LoVo (cell line): ENCODE measurements around the gene MYCT1.

Source experiments
- DNase-seq: peaks from one replicate; pipeline ENCODE4 v3.0.0-alpha.2; 2016; ENCODE audit warnings: low spot score

MYCT1 gene

DNA sequence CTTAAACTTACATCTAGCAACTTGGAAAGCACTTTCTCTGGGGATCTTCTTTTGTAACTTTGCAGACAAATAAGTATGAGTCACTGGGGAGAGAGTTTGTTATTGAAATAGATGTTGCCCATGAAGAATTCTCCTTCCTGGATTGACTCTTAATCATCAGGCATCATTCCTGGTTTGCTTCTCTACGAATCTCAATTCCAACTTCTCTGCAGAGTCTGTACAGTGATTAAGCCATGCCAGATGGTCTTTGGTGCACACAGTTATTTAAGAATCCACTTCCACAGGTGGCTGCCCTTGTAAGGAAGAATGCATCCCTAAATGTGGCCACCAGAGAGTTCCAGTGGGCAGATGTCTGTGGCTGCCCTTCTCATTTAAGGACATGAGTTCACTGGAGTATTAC lies 25.7 kb downstream of the MYCT1 start:
- no peak for DNase-seq

DNA sequence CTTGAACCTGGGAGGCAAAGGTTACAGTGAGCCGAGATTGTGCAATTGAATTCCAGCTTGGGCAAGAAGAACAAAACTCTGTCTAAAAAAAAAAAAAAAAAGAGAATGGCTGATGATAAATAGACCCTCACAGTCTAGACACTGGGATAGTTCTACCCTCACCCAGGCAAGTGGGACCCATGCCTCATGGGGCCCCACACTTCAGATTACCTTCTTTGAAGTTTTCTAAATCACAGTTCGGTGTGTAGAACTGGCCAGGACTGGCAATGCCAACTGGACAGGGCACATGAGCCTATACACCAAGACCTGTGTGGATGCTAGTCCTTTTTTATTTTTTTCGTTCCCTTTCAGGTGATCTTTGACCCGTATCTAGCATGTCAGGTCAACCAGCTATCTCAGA lies 28.6 kb downstream of the MYCT1 start:
- DNase-seq, result no peak

DNA sequence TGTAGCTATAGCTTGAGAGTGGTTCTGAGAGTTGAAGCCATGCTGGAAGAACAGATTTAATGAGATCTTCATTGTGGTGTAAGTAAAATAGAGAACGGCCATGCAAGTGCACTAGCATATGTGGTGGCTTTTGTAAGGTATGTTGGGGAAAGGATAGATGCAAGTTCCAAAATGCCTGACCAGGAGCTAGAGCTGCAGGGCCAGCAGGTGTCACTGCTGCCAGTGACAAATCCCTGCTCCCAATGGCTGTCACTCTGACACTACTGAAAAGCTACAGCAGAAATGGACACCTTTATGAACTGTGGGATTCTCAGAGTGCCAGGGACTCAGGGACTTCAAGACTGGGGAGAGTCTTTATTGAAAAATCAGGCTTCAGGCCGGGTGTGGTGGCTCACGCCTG lies 29.8 kb downstream of the MYCT1 start:
- no peak for DNase-seq

DNA sequence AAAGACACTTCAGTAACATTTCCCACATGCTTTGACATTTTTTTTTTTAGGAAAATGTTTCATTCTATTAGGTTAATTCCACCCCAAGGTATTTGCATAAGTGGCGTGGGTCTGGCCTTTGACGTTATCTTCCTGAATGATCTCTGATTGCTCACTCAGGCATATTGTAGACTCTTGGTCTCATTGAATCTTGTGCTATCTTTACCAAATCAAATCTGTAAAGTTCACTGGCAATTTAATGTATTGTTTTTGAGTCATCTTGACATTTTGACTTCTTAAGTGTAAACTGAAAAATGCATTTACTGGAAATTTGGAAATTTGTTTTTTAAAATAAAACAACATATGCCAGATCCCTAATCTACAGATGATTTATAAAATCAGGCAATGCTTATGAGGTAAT lies 36.9 kb downstream of the MYCT1 start:
- DNase-seq, result no peak

DNA sequence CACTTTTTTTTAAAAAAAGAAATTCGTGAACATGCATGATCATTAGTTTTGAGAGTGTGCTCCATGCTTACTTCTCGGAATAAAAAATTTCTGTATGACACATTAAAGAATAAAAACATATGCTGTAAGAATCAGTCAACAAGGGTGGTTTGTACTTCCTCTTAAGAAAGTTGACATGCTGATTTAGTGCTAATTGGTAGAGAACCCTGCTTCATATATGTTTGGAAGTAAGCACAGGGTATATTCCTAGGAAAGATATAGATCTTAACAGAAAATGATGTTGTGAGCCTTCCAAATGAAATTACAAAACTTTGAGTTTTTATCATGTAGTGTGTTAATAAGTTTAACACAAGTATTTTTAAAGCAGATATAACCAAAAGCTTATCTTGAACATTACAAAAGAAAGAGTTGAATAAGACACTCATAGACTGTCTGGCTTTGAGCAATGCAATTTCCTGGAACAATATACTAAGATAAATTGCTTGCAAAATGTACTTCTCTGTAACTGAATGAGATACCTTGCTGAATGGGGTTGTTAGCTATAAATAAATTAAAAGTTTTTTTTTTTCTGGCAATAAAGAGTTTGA lies 39.1 kb downstream of the MYCT1 start:
- DNase-seq, result no peak

DNA sequence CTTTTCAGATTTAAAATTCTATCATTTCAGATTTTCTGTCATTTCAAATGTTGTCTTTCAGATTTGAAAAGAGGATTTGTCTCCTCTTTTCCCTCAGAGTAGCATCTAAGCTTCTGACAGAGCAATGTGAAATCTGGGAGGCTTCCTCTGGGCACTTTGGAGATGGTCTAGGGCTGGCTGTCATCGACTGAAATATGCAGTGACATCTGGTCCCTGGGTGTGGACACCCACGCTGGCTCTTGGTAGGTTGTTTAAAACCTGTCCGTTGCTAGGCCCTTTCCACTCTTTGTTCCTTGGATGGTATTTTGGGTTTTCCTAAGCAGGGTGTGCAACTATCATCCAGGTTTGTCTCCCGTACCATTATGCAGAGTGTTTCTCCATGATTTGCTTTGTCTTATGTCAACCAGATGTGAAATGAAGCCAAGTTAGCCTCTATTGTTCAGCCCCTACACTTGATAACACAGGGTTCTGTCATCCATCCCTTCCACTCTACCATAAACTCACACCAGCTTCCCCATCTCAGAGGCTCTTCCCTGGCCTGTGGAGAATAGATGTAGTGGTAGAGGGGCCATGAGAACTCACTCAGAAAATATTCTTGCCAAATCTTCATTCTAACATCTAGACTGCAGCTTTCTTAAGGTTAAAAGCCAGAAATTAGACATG lies 47.9 kb downstream of the MYCT1 start:
- DNase-seq, result no peak

DNA sequence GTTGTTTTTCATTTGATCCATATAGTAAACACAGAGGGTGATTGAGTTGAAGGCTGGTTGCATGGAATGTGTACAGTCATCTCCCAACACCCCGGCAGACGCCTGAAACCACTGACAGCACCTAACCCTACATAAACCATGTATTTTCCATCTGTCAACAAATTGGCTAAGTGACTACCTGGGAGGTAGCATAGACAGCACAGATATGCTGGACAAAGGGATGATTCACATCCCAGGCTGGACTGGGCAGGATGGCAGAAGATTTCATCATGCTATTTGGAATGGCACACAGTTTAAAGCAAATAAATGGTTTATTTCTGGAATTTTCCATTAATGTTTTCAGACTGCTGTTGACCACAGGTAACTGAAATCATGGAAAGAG lies 48.5 kb downstream of the MYCT1 start:
- peak; percentile 8 for DNase-seq

DNA sequence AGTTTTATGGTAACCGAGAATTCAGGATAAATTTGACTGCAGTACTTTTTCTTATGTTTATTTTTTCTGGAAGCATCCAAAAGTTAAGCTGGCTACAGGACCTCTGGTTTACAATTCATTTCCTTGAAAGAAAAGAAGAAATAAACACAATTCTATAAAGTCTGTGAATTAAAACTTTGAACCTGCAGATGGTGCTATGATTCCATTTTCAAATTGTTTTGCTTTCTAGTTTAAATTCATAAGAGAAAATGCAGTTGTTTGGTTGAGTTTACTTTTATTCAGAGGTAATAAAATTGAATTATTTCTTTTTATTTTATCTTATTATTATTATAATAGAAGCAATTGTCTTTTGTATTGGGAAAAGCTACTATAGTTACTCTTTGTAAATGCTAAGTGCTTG lies 51.1 kb downstream of the MYCT1 start:
- DNase-seq, result peak; percentile 7

DNA sequence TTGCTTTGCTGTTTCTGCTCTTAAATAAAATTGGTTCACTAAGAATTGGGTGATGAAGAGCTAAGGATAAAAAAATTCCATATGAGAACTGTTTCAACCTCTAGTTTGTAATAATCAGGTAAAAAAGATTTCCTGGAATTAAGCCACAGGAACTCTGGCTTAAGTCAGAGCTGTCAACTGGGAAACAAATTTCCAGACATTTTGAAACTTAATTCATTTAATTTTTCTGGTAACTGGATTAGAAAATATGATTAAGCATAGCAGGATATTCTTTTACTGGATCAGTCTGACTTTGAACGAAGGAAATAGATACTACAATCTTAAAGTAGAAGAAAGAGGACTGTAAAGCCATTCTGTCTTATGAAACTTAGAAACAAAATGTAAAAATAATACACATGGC lies 51.6 kb downstream of the MYCT1 start:
- DNase-seq, result no peak

DNA sequence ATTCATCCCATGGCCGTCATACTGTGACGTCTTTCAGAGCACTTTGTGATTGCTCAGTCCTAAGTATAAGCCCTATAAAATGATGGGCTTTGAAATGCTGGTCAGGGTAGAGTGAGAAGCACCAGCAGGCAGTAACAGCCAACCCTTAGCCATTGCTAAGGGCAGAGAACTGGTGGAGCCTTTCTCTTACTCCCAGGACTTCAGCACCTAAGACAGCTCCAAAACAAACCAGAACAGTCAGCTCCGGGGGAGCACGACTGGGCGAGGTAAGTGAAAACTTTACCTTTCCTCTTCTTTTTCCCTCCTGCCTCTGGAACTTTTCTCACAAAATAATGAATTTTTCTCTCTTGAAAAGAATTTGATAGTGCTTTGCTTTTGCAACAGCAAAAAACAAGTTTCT lies 53.0 kb downstream of the MYCT1 start, which contains the start of gene VIP:
Gene VIP (plus strand): TSS at position 104 of the 400 bp plus-strand sequence. CDS start 1,381 bp downstream, outside the sequence.
- peak; percentile 10 for DNase-seq

DNA sequence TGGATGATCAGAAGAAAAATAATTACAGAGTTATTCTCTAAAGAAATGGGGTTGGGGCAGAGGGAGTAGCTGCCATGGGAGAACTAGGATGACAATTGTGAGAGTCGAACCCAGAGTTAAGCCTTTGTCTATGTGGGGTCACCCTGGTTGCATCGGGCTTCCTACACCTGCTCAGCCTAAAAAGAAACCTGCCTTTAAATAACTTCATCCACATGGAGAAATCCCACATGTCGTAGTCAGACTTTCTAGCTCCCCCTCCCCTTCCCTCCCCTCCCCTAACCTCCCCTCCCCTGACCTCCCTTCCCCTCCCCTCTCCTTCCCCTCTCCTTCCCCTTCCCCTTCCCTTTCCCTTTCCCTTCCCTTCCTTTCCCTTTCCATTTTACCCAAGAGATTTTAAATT lies 67.6 kb downstream of the MYCT1 start:
- DNase-seq, result no peak

DNA sequence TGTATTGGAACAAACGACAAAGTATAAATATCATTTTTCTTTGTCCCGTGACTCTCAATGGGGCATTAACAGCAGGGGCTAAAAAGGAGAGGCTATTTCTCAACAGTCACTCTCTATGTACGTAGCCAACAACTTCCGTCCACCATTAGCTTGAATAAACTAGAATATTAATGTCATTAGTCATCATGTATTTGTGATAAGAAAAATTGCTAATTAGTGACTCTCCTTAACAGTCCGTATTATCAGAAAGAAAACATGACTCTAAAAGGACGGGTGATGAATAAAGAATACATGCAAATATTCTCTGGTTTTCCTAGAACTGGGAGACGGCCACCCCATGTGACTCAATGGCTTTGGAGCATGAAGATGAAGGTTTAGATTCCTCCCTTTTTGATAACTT lies 71.5 kb downstream of the MYCT1 start:
- DNase-seq, result no peak

DNA sequence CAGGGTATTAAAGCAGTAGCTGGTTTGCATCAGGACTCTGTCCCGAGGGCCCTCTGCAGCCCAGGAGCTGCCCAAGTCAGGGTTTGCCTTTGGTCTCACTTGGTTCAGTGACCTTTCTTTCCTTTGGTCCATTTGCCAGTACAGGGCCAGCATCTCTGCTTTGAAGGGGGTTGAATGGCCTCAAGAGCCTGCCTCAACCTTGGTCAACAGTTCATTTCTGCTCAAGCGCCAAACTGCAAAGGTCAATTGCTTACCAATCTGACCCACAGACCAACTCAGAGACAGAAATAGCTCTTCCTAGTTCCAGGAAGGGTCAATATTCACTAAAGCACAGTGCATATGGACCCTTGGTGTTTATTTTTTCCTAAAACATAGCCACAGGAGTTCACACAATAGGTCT lies 72.3 kb downstream of the MYCT1 start:
- DNase-seq, result no peak

DNA sequence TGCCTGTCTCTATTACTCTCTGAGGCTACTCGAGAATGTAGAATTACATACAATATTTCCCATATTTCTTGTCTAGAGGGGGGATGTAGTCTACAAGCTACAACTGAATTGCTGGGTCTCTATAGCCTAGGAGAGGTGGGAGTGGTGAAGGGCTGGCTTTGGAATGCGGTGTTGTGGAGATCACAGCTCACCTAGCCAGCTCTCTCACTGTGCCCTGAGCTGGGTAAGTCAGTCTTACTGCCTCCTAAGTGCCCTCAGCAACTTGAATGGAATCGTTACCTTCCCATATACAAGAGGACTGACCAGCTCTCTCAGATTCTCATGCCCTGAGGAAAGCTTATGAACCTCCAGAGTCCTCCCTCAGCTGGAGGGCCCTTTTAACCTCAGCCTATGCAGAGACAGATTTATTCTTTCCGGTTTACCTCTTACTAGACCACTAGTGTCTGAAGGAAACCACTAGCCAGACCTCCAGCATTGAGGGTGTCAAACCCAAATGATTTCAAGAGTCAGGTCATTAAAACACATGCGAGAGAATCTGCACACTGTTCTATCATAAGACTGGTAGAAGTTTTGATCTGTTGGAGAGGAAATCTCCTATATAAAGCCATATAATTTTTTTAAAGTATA lies 73.5 kb downstream of the MYCT1 start:
- no peak for DNase-seq
